ELR (cell line): ENCODE measurements around the gene PDE11A.

Source experiments
- DNase-seq: peaks from one replicate; pipeline ENCODE4 v3.0.0-alpha.2; 2015; ENCODE audit warnings: low read depth

The PDE11A gene

GRCh38 chr2:177628831-177629230 lies 443.7 kb downstream of the PDE11A start:
- DNase-seq = no peak

GRCh38 chr2:177625744-177626650 lies 446.6 kb downstream of the PDE11A start:
- DNase-seq = peak; percentile 29

DNA sequence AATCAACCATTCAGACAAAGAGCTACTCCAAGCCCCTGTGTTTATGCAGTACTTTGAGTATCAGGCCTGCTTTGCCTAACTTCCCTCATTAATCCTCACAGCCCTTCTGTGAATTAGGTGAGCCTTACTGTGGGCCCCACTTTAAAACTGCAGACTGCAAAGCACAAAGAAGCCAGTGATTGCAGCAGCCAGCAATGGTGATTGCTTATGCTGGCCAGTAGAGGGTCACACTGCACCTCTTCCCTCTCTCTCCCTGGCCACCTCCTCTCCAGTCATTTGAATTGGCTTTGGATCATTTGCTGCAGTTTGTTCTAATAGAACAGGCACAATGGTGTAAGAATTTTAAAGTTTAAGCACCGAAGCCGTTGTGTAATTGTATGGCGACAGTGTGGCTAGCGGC lies 450.1 kb downstream of the PDE11A start:
- peak; percentile 50 for DNase-seq

DNA sequence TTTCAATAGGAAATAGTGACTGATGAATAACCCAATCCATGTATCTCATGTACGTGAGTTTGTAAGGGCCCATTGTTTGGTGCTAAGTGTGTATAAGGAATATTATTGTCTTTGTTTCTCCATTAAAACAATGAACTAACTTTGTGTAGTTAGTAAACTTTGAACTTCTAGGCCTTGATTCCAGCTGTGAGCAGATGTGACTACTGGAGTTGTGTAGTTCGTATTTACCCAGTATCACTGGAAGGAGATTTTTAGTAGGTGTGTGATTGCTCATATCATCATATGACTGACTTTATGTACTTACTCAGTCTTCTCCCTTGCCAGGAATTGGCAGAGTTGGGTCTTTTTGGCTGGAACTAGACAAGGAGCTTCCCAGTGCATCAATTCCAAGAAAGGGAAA lies 452.6 kb downstream of the PDE11A start:
- DNase-seq = no peak

DNA sequence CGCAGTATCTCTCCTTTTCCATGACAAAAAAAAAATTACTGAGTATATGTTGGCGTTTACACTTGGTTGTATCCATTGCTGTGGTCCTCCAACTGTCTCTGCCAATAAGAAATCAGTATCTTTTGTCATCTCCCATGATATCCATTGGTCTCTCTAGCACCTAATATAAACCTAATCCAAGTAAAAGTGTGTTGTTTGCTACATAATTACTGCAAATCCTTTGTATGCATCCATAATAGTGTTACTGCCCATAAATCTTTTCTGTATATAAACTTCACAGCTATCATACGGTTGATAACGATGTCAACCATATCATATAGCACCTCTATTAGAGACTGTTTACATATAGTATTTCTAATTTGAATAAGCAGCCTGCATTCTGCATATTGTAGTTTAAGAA lies 453.1 kb downstream of the PDE11A start:
- no peak for DNase-seq

GRCh38 chr2:177618255-177619253 lies 454.0 kb downstream of the PDE11A start:
- peak; percentile 89 for DNase-seq

- no peak for DNase-seq
Measured at GRCh38 chr2:177617849-177618248, 454.7 kb downstream of the PDE11A start.

DNA sequence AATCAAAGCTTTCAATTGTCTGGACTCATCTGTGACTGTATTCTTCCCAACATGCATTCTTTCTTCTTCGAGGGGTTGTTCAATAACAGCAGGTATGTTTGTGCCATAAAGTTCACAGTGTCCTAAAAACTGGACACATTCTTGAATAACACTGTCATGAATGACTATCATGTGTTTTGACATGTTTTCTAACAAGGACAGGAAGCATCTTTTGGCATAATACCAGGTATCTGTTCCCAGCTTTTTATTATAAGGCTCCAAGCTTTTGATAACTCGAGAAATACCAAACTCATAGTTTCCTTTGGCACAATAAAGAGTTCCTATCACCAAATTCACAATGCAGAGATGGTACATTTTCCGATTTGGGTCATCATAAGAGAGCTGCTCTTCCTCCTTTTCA lies 455.8 kb downstream of the PDE11A start:
- DNase-seq = no peak

GRCh38 chr2:177616066-177616465 lies 456.5 kb downstream of the PDE11A start:
- DNase-seq = no peak

DNA sequence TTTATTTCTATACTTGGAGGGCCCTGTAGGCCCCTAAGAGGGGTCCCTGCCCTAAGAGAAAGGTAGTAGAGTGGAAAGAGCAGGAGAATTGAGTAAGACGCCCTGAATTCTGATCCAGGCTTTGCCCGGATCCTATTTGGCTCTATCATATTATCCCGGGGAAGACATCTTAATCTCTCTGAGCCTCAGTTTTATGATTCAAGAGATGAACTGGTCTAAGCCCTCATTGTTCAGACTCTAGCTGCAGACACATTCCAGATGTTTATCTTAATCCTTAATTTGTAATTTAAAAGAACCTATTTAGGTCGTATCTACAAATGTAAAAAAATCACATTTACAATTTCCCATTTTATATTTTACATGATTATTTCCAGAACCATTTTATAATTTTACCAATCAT lies 459.9 kb downstream of the PDE11A start:
- DNase-seq = no peak

- DNase-seq = no peak
Measured at GRCh38 chr2:177611310-177611886, 461.2 kb downstream of the PDE11A start.

DNA sequence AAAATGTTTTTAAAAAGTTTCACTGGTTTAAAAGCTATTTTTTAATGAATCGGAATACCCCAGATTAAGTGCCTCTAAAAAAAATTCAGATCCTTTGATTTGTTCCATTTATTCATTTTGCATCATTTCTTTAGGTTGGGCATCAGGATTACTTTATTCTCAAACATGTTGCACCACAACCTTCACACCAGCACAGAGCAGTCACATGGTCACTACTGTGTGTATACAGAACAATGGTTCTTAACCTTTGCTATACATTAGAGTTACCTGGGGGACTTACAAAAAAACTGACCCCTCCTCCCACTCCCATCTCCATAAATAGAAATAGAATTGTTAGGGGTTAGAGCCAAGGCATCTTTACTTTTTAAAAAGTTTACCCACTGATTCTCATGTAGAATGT lies 461.8 kb downstream of the PDE11A start:
- no peak for DNase-seq

GRCh38 chr2:177606636-177607035 lies 465.9 kb downstream of the PDE11A start:
- peak; percentile 32 for DNase-seq

- DNase-seq = peak; percentile 75
Measured at GRCh38 chr2:177604271-177605065, 468.1 kb downstream of the PDE11A start.

GRCh38 chr2:177603768-177604167 lies 468.8 kb downstream of the PDE11A start:
- no peak for DNase-seq

- DNase-seq = no peak
Measured at GRCh38 chr2:177603181-177603580, 469.4 kb downstream of the PDE11A start.

- no peak for DNase-seq
Measured at GRCh38 chr2:177602611-177603164, 469.9 kb downstream of the PDE11A start.

- DNase-seq = no peak
Measured at GRCh38 chr2:177600917-177601316, 471.7 kb downstream of the PDE11A start.

GRCh38 chr2:177599956-177600355 lies 472.6 kb downstream of the PDE11A start:
- no peak for DNase-seq

GRCh38 chr2:177599139-177599688 lies 473.4 kb downstream of the PDE11A start:
- no peak for DNase-seq
